ENCODE data around the gene NID1.
"Not testable (repeated sequence)": the region's sequence is repeated elsewhere in the genome, so short reads cannot be mapped to it uniquely, and the experiment has no call there.

The NID1 gene

DNA sequence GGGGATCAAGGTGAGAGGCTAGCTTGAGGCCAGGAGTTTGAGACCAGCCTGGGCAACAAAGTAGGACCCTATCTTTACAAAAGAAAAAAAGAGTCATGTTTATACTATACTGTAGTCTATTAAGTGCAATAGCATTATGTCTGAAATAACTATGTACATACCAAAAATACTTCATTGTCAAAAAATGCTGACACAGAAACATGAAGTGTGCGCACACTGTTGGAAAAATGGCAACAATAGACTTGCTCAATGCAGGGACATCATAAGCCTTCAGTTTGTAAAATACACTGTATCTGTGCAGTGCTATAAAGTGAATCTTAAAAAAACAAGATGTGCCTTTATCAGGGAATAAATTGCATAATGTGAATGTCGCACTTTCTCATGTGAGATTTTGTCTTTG, 14.1 kb upstream of the NID1 start:
- Histone ChIP-seq H3K79me2 (ENCODE audit: insufficient read depth, low read depth) (no peaks in the 10 kb centered on the region), H3K4me2 (no peak overlapping the region), H3K36me3 (ENCODE audit: insufficient read depth) (no peaks in the 10 kb centered on the region), H3K4me1 (ENCODE audit: low read depth, poor library complexity, severe bottlenecking) (no peaks in the 10 kb centered on the region), H3K9ac (no peak overlapping the region), H3K27ac (no peak overlapping the region), H3K27me3 (ENCODE audit: insufficient read depth, low read depth) (no peaks in the 10 kb centered on the region), H3K4me3 (IDR thresholded peaks at IDR 0.05; ENCODE audit: insufficient read depth, low read depth, low read length) (no peak overlapping the region), H4K20me1 (ENCODE audit: insufficient read depth) (no peaks in the 10 kb centered on the region), H2AFZ (ENCODE audit: low read depth) (no peak overlapping the region)
- no peak for TF ChIP-seq CTCF (conservative IDR thresholded peaks at IDR 0.05; ENCODE audit: low read depth, low read length)

GRCh38 chr1:236078077-236078476, 13.2 kb upstream of the NID1 start:
- H3K27me3 ChIP-seq (ENCODE audit: insufficient read depth, low read depth); H3K4me1 ChIP-seq (ENCODE audit: low read depth, poor library complexity, severe bottlenecking); H3K9ac ChIP-seq; H2AFZ ChIP-seq (ENCODE audit: low read depth); H3K4me3 ChIP-seq (IDR thresholded peaks at IDR 0.05; ENCODE audit: insufficient read depth, low read depth, low read length); H3K4me2 ChIP-seq; H3K27ac ChIP-seq; H3K79me2 ChIP-seq (ENCODE audit: insufficient read depth, low read depth); H3K36me3 ChIP-seq (ENCODE audit: insufficient read depth); H4K20me1 ChIP-seq (ENCODE audit: insufficient read depth): not testable (repeated sequence)

DNA sequence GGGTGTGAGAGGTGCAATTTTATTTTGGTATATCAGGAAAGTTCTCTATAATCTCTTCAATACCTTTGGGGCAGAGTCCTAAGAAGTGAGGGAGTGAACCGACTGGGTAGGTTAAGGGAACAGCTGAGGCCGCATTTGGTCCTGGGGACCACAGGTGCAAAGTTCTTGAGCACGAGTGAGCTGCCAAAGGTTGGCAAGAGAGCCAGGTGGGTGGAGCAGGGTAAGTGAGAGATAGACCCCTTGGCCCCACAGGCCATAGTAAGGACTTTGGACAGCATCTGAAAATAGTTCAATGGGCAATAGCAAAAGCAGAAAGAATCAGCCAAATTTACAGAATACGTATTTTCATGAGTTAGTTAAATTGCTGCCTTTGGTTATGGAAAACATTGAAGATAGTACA, 11.0 kb upstream of the NID1 start:
- Histone ChIP-seq H3K79me2 (ENCODE audit: insufficient read depth, low read depth) (no peaks in the 10 kb centered on the region), H3K4me1 (ENCODE audit: low read depth, poor library complexity, severe bottlenecking) (no peaks in the 10 kb centered on the region), H3K4me3 (IDR thresholded peaks at IDR 0.05; ENCODE audit: insufficient read depth, low read depth, low read length) (no peak overlapping the region), H3K36me3 (ENCODE audit: insufficient read depth) (no peaks in the 10 kb centered on the region), H3K9ac (no peak overlapping the region), H3K27ac (no peak overlapping the region), H3K4me2 (no peak overlapping the region), H4K20me1 (ENCODE audit: insufficient read depth) (no peaks in the 10 kb centered on the region), H3K27me3 (ENCODE audit: insufficient read depth, low read depth) (no peaks in the 10 kb centered on the region), H2AFZ (ENCODE audit: low read depth) (no peak overlapping the region)
- no peak for TF ChIP-seq CTCF (conservative IDR thresholded peaks at IDR 0.05; ENCODE audit: low read depth, low read length)

DNA sequence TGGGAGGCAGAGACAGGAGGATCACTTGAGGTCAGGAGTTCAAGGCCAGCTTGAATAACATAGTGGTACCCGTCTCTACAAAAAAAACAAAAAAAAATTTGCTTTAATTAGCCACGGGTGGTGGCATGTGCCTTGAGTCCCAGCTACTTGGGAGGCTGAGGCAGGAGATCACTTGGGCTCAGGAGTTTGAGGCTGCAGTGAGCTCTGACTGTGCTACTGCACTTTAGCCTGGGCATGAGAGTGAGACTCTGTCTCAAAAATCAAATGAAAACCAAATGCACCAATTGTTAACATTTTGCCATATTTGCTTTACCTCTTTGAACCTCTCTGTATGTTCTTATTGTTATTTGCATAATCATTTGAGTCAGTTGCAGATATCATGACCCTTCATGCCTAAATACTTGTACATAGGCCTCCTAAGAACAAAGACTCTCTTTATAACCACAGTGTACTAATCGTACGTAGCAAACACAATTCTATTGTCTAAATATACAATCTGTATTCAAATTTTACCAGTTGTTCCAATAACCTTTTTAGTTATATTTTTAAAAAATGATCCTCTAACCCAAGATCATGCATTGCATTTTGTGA, 8.5 kb upstream of the NID1 start:
- no peaks in the 10 kb centered on the region for H3K79me2 ChIP-seq (ENCODE audit: insufficient read depth, low read depth)
- no peak overlapping the region for H3K27ac ChIP-seq
- H3K9ac ChIP-seq, result no peak overlapping the region
- H3K4me2 ChIP-seq, result no peak overlapping the region
- H3K36me3 ChIP-seq (ENCODE audit: insufficient read depth), result no peaks in the 10 kb centered on the region
- no peak overlapping the region for H2AFZ ChIP-seq (ENCODE audit: low read depth)
- H3K27me3 ChIP-seq (ENCODE audit: insufficient read depth, low read depth), result no peaks in the 10 kb centered on the region
- no peaks in the 10 kb centered on the region for H4K20me1 ChIP-seq (ENCODE audit: insufficient read depth)
- TF ChIP-seq CTCF (conservative IDR thresholded peaks at IDR 0.05; ENCODE audit: low read depth, low read length), result no peak
- no peaks in the 10 kb centered on the region for H3K4me1 ChIP-seq (ENCODE audit: low read depth, poor library complexity, severe bottlenecking)
- H3K4me3 ChIP-seq (IDR thresholded peaks at IDR 0.05; ENCODE audit: insufficient read depth, low read depth, low read length), result no peak overlapping the region

DNA sequence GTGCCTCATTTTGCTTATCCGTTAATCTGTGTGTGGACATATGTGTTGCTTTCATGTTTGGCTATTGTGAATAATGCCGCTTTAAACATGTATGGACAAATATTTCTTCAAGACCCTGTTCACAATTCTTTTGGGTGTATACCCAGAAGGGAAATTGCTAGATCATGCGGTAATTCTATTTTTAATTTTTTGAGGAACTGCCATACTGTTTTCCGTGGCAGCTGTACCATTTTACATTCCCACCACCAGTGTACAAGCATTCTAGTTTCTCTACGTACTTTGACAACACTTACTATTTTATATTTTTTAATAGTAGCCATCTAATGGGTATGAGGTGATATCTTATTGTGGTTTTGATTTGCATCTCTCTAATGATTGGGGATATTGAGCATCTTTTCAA, 7.1 kb upstream of the NID1 start:
- Histone ChIP-seq H3K4me1 (ENCODE audit: low read depth, poor library complexity, severe bottlenecking) (no peaks in the 10 kb centered on the region), H3K27me3 (ENCODE audit: insufficient read depth, low read depth) (no peaks in the 10 kb centered on the region), H3K79me2 (ENCODE audit: insufficient read depth, low read depth) (no peaks in the 10 kb centered on the region), H3K4me2 (no peak overlapping the region), H3K36me3 (ENCODE audit: insufficient read depth) (no peaks in the 10 kb centered on the region), H4K20me1 (ENCODE audit: insufficient read depth) (no peaks in the 10 kb centered on the region), H2AFZ (ENCODE audit: low read depth) (no peak overlapping the region), H3K27ac (no peak overlapping the region), H3K9ac (no peak overlapping the region), H3K4me3 (IDR thresholded peaks at IDR 0.05; ENCODE audit: insufficient read depth, low read depth, low read length) (no peak overlapping the region)
- TF ChIP-seq CTCF (conservative IDR thresholded peaks at IDR 0.05; ENCODE audit: low read depth, low read length), result no peak
